PFSK-1 (cell line): ENCODE measurements around the gene DHCR7.

Experiments used
- FOXP2 ChIP-seq: optimal IDR thresholded peaks from 2 replicates; pipeline ENCODE3; 2011; ENCODE audit warnings: borderline replicate concordance, control low read depth, inconsistent platforms; ENCODE audit not compliant: insufficient read depth; ENCODE audit errors: extremely low read length, extremely low read depth
- POLR2AphosphoS5 ChIP-seq: IDR thresholded peaks from 2 replicates; pipeline ENCODE4 v1.6.1; 2012; ENCODE audit warnings: low read depth, mild to moderate bottlenecking, control low read depth, low read length, moderate library complexity
- REST ChIP-seq, 2 experiments: IDR thresholded peaks; 2 replicates each; pipeline versions ENCODE4 v1.6.1 to v1.8.0; 2011 to 2012; ENCODE audit warnings: low read depth in 2 of 2, low read length in 2 of 2, control low read depth in 1 of 2, inconsistent platforms in 1 of 2, mild to moderate bottlenecking in 1 of 2, moderate library complexity in 1 of 2; ENCODE audit not compliant: insufficient read depth in 1 of 2
- SIN3A ChIP-seq: IDR thresholded peaks from 2 replicates; pipeline ENCODE4 v1.6.1; 2012; ENCODE audit warnings: mild to moderate bottlenecking, low read length, moderate library complexity, borderline replicate concordance; ENCODE audit not compliant: insufficient read depth
- TAF1 ChIP-seq: IDR thresholded peaks from 2 replicates; pipeline ENCODE4 v1.6.1; 2012; ENCODE audit warnings: low read length, control low read depth, borderline replicate concordance; ENCODE audit not compliant: insufficient read depth

GRCh38 chr11:71482216-71482615, 34.0 kb upstream of the DHCR7 start:
- TF ChIP-seq POLR2AphosphoS5 = no peak
- TF ChIP-seq TAF1 = no peak
- no peak for TF ChIP-seq SIN3A
- no peak for TF ChIP-seq FOXP2
- no peak for TF ChIP-seq REST (IDR thresholded peaks at IDR 0.05; ENCODE audit: insufficient read depth in 1 of 2, low read depth in 2 of 2, low read length in 2 of 2)
